HG03378 (cell line): ENCODE data around the gene PLAC1.

ENCODE experiments used
- ATAC-seq: cut with Tn5 transposase; IDR thresholded peaks from one replicate; pipeline ENCODE4 v1.9.1; 2021; ENCODE audit warnings: mild to moderate bottlenecking, moderate library complexity; ENCODE audit not compliant: unreplicated experiment

The PLAC1 gene

GRCh38 chrX:134592303-134592702 lies 66.0 kb downstream of the PLAC1 start:
- ATAC-seq = no peak

GRCh38 chrX:134591502-134591901 lies 66.8 kb downstream of the PLAC1 start:
- ATAC-seq = no peak

GRCh38 chrX:134588806-134589205 lies 69.5 kb downstream of the PLAC1 start:
- ATAC-seq = no peak

- no peak for ATAC-seq
Observed at GRCh38 chrX:134580907-134581306, 77.4 kb downstream of the PLAC1 start.

GRCh38 chrX:134573683-134574035 lies 84.6 kb downstream of the PLAC1 start:
- no peak for ATAC-seq

- no peak for ATAC-seq
Observed at GRCh38 chrX:134572816-134573682, 85.2 kb downstream of the PLAC1 start.

GRCh38 chrX:134571796-134572195 lies 86.5 kb downstream of the PLAC1 start:
- ATAC-seq = no peak

- no peak for ATAC-seq
Observed at GRCh38 chrX:134570899-134571298, 87.4 kb downstream of the PLAC1 start.

GRCh38 chrX:134570509-134570846 lies 87.8 kb downstream of the PLAC1 start:
- ATAC-seq = no peak

- no peak for ATAC-seq
Observed at GRCh38 chrX:134569306-134569705, 89.0 kb downstream of the PLAC1 start.

GRCh38 chrX:134568285-134569016 lies 89.8 kb downstream of the PLAC1 start:
- ATAC-seq = no peak

- no peak for ATAC-seq
Observed at GRCh38 chrX:134566506-134566905, 91.8 kb downstream of the PLAC1 start.

GRCh38 chrX:134562002-134562401 lies 96.3 kb downstream of the PLAC1 start:
- ATAC-seq = no peak

- no peak for ATAC-seq
Observed at GRCh38 chrX:134558133-134558532, 100.1 kb downstream of the PLAC1 start.

GRCh38 chrX:134554291-134554690 lies 104.0 kb downstream of the PLAC1 start:
- no peak for ATAC-seq

GRCh38 chrX:134552351-134552750 lies 105.9 kb downstream of the PLAC1 start:
- no peak for ATAC-seq

GRCh38 chrX:134551376-134552048 lies 106.8 kb downstream of the PLAC1 start:
- no peak for ATAC-seq

GRCh38 chrX:134548257-134549201 lies 109.7 kb downstream of the PLAC1 start:
- ATAC-seq = no peak

- ATAC-seq = no peak
Observed at GRCh38 chrX:134547047-134547679, 111.1 kb downstream of the PLAC1 start.

GRCh38 chrX:134546187-134546586 lies 112.1 kb downstream of the PLAC1 start:
- no peak for ATAC-seq
